AG04450 (cell line): Measurements from ENCODE around the gene FLNB. TPM values are rescaled to one million over a fixed set of nuclear protein-coding genes. Genes with fewer than 3 reads are reported as not detected.

Experiments used
- CTCF ChIA-PET: fragments of 300-600, 350-600 bp; formaldehyde crosslinking; extraction: SDS; loops from one replicate; lab custom pipeline; 2022; ENCODE audit warnings: antibody characterized with exemption, inconsistent platforms; lab: Charles Lee
- POLR2A ChIA-PET: fragments of 350-600 bp; formaldehyde crosslinking; extraction: SDS; loops from one replicate; lab custom pipeline; 2021; ENCODE audit warnings: antibody characterized with exemption, inconsistent platforms; lab: Yijun Ruan, JAX
- DNase-seq: peaks from one replicate; pipeline ENCODE4 v3.0.0-alpha.2; 2011; ENCODE audit warnings: low read depth, low spot score
- H3K27ac ChIP-seq: one replicate; pipeline ENCODE4 v1.5.1; 2012; ENCODE audit warnings: low read depth, low read length, control low read depth
- H3K27me3 ChIP-seq: one replicate; pipeline ENCODE4 v1.6.0; 2012; ENCODE audit warnings: low read length; ENCODE audit not compliant: control insufficient read depth, insufficient read depth
- H3K4me3 ChIP-seq: 2 replicates; pipeline ENCODE4 v1.5.1; 2011; ENCODE audit warnings: mild to moderate bottlenecking, low read depth, low read length, control low read depth
- H3K9me3 ChIP-seq: 2 replicates; pipeline ENCODE4 v1.5.1; 2012; ENCODE audit warnings: low read length; ENCODE audit not compliant: control insufficient read depth, insufficient read depth
- polyA plus RNA-seq: library from polyadenylated mRNA; depleted of rRNA; stranded (reverse); fragments of >200 nt; gene quantifications from 2 replicates; pipeline ENCODE4 v1.2.3, GENCODE V29; 2011
- TF ChIP-seq, protein P1 (sequence below): IDR thresholded peaks from 2 replicates; pipeline ENCODE4 v1.5.1; 2011; ENCODE audit warnings: low read depth, low read length, control low read depth, inconsistent platforms

FLNB gene
- polyA plus RNA-seq, 1 experiment = 89.6 TPM

DNA sequence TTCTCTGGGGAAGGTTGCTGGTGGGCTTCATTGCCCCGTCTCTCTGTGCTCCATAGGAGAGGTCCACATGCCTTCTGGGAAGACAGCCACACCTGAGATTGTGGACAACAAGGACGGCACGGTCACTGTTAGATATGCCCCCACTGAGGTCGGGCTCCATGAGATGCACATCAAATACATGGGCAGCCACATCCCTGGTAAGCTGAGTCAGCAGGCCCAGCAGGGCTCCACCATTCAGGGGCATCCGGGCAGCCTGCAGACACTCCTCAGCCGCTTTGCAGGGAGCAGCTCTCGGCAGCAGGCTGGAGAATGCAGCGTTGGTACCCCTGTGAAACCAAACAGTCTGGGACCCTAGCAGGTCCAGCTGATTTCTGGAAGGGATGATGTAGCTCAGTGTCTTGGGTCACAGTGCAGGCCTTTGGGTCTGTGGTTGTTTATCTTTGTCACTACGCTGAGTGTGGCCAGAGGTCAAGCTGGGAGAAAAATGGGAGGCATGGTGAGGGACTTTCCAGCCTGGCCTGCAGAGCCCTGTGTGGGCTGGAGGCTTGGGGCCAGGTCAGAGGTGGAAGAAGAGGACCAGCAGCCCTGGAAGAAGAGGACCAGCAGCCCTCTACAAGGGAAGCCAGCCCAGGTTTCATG is 135.3 kb downstream of the FLNB start:
- Histone ChIP-seq H3K27me3 (no peaks in the 10 kb centered on the region), H3K27ac (peak overlapping the region; percentile 11), H3K9me3 (no peaks in the 10 kb centered on the region), H3K4me3 (no peak overlapping the region)
- CTCF ChIA-PET = no interaction called here
- no peak for DNase-seq
- POLR2A ChIA-PET = no interaction called here
- TF ChIP-seq, protein P1, sequence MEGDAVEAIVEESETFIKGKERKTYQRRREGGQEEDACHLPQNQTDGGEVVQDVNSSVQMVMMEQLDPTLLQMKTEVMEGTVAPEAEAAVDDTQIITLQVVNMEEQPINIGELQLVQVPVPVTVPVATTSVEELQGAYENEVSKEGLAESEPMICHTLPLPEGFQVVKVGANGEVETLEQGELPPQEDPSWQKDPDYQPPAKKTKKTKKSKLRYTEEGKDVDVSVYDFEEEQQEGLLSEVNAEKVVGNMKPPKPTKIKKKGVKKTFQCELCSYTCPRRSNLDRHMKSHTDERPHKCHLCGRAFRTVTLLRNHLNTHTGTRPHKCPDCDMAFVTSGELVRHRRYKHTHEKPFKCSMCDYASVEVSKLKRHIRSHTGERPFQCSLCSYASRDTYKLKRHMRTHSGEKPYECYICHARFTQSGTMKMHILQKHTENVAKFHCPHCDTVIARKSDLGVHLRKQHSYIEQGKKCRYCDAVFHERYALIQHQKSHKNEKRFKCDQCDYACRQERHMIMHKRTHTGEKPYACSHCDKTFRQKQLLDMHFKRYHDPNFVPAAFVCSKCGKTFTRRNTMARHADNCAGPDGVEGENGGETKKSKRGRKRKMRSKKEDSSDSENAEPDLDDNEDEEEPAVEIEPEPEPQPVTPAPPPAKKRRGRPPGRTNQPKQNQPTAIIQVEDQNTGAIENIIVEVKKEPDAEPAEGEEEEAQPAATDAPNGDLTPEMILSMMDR = no peak

DNA sequence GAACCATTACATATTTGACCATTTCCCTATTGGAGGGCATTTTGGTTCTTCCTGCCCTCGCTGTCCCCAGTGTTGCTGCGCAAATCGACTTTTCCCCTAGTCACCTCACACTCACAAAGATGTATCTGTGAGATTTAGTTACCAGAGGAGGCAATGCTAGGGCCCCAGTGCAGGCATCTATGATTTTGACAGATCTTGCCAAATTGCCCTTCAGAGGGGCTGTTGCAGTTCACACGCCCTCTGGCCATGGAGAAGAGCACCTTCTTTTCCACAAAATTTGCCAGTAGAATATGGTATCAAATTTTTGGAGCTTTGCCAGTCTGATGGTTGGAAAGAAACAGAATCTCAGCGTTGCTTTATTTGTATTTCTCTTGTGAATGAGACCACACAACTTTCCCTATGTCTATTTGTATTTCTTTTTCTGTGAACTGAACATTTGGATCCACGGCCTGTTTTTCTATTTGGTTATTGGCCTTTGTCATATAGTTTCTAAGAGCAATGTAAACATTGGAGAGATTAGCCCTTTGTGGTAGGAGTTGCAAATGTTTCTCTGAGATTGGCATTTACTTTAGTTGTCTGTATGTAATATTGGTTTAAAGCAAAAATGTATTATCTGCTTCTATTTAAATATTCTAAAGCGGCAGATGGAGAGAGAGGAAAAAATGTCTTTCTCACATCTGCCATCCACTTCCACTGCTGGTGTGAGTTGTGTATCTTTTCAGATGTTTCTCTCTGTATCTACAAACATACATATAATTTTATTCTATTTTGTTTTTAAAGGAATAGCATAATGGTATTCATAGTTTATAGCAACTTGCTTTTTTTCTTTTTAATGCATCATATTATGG is 136.5 kb downstream of the FLNB start:
- DNase-seq = no peak
- Histone ChIP-seq H3K27ac (no peak overlapping the region), H3K27me3 (no peaks in the 10 kb centered on the region), H3K4me3 (no peak overlapping the region), H3K9me3 (no peaks in the 10 kb centered on the region)
- ChIA-PET POLR2A (no interaction called here), CTCF (no interaction called here)
- TF ChIP-seq, protein P1 = no peak

DNA sequence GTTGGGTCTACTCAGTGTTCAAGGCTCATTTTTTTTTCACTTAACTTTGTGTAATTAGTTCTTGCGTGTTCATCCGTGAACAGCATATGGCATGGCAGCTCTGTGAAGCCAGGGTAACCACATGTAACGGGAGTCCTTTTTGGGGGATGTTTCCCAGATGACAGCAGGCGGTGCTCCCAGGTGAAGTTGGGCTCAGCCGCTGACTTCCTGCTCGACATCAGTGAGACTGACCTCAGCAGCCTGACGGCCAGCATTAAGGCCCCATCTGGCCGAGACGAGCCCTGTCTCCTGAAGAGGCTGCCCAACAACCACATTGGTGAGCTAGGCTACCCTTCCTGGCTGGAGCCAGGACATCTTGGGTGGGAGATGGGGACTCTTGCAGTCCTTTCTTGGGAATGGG is 139.8 kb downstream of the FLNB start:
- TF ChIP-seq, protein P1 = no peak
- CTCF ChIA-PET = no interaction called here
- no peak overlapping the region for H3K27ac ChIP-seq

DNA sequence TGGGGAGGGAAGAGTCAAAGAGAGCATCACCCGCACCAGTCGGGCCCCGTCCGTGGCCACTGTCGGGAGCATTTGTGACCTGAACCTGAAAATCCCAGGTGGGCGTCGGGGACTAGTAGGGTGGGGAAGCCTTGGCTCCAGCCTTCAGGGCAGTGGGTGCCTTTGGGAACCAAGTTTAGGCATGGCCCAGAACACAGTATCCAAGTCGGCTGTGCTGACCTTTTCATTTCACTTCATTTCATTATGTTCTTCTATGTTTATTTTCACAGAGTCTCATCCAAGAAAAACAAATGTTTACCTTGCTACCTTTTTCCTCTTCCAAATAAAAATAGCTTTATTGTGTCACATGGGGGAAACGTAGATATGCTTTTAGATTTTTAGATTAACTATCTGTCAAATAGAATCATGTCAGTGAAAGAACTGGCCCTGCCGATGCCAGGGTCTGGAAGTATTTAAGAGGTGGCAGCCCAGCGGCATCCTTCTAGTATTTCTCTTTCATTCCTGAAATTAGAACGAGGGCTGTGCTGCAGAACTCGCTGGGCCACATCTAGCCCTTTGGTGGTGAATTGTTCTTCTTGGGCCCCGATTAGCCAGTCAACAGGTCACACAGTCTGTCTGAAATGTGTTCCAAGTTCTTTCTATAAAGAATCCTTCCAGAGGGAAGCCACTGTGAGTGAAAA is 142.0 kb downstream of the FLNB start:
- H3K27me3 ChIP-seq = no peaks in the 10 kb centered on the region
- ChIA-PET POLR2A (no interaction called here), CTCF (no interaction called here)
- TF ChIP-seq, protein P1 = no peak
- no peak overlapping the region for H3K4me3 ChIP-seq
- H3K27ac ChIP-seq = no peak overlapping the region
- DNase-seq = no peak
- H3K9me3 ChIP-seq = no peaks in the 10 kb centered on the region

More for the DNA sequence above, 139.8 kb downstream of the FLNB start:
- H3K4me3 ChIP-seq = no peak overlapping the region
- POLR2A ChIA-PET = no interaction called here
- no peaks in the 10 kb centered on the region for H3K27me3 ChIP-seq
- DNase-seq = no peak
- H3K9me3 ChIP-seq = no peaks in the 10 kb centered on the region
